GM19035 (cell line): ENCODE measurements around the gene NOTCH1.
"Not testable (repeated sequence)": the region's sequence is repeated elsewhere in the genome, so short reads cannot be mapped to it uniquely, and the experiment has no call there.

ENCODE experiments used
- ATAC-seq: cut with Tn5 transposase; IDR thresholded peaks from one replicate; pipeline ENCODE4 v1.9.1; 2021; ENCODE audit not compliant: unreplicated experiment

NOTCH1 gene

DNA sequence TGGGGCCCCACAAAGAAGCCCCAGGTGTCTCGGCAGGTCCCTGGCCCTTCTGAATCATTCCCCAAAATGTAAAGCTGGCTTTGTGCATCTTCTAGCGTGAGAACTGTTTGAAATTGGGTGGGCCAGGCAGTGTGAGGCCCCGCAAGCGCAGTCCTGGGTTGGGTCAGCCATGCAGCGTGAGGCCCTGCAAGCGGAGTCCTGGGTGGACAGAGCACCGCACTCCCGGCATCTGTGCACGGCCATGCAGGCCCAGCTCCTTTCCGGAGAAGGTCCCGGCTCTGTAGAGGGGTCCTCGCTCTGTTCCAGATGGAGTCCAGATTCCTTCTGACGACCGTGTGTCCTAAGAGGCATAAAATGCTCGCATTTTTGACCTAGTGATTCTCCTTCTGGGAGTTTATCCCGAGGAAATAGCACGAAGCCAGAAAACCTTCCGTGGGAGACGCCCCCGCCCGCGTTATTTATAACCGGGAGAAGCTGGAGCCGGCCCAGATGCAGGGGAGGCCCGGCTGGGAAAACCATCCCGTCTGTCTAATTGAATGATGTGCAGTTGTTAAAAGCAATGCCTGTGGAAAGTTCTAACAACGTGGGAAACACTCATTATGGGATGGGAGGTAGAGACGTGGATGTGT lies 19.4 kb upstream of the NOTCH1 start:
- ATAC-seq = no peak

DNA sequence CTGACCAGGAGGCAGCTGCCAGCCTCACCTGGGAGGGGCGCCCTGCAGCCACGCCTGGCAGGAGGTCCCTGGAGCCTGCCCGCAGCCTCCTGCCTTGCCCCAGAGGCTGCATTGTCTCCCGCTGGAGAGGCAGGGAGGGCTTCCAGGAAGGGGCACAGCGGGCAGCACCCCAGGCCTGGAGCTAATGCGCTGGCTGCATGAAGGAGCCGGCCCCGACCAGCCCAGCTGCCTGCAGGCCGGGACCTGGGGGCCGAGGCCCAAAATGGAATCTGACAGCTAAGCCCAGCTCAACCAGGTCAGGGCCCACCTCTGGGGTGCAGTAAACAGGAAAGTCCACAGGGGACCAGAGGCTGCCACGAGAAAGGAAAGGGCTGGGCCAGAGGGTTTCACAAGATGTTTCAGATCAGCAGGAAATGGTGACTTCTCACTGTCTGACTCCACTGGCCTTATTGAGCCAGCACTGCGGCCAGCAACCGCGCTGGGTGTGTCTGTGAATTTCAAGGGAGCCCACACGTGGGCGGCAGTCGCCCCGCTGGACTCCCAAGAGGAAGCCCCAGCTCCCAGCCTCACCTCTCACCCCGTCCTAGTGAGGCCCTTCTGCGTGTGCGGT lies 18.6 kb upstream of the NOTCH1 start:
- peak; percentile 71 for ATAC-seq

DNA sequence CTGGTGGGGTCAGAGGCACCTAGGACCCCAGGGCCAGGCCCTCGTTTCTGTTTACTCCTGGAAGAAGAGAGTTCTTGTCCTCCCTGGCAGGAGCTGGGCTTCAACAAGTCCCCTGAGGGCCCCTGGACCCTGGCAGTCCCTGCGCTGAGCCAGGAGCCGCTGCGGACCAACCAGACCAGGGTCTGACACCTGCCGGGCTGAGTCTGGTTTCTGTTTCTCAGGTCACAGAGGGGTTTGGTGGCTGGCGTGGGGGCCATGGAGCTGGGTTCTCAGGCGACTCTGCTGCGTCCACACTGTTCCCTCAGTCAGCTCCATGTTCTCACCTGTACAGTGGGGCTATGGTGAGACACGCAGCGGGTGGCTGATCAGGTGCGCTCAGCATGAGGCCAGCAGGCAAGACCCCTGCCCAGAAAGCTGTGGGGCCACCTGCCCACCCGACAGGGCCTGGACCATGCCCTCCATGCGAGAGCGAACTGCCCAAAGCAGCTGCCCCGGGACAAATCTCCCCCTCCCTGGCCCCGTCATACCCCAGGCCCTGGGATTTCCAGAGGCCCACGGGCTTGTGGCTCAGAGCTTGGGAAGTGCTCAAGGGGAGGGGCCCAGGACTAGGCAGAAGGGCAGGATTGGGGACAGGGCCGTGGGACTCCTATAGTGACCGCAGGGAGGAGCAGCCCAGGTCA lies 17.9 kb upstream of the NOTCH1 start:
- no peak for ATAC-seq

DNA sequence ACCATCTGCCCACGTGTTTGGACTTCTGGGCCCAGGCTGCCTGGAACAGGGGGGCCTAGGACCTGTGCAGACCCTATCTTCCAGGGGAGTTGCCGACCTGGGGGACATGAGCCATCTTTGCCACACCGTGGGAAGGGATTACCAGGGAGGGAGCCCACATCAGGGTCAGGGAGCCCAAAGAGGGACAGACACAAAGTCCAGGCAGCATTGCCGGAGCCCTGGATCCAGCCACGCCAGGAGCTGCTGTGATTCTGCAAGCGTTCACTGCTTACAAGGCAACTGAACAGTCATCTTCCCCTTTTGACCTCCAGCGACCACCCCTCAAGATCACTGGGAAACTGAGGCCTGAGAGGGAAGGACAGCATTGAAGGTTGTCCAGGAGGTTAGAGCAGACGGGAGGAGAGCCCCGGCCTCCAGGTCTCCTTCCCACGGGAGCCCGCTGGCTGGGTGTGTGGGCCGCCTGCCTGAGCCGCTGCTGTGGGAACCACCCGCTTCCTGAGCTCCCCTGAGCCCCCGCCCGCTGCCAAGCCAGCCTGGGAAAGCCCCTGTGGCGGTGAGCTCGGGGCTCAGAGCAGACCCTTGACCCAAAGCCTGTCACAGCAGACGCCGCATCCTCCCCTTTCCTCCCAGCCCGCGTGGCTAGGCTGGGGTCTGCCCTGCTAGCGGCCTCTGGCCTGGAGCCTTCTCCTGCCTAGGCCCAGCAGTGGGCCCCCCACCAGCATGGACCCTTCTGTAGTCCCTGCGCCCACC lies 17.1 kb upstream of the NOTCH1 start:
- no peak for ATAC-seq

DNA sequence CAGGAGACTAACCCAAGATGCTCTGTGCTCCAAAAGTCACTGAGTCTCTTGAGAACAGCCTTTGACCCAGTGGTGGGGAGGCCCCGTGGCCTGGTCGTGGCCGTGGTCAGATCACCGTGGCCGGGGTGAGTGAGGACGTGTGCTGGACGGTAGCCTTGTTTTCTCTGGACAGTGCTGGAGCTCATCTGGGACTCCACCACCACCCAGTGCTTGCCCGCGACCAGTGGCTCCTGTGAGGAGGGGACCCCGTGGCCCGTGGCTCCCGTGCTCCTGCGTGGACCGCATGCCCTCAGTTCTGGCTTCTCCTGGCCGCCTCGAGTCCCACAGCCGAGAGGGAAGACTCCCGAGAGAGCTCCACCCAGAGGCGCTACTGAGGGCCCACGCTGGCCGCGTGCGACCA lies 15.9 kb upstream of the NOTCH1 start:
- no peak for ATAC-seq

DNA sequence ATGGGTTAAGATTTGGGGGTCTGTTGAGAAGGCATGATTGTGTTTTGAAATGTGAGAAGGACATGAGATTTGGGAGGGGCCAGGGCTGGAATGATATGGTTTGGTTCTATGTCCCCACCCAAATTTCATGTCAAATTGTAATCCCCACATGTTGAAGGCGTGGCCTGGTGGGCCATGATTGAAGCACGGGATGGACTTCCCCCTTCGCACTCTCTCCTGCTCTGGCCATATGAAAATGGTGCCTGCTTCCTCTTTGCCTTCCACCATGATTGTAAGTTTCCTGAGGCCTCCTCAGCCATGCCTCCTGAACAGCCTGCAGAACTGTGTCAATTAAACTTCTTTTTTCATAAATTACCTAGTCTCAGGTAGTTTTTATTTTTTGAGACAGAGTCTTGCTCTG lies 14.7 kb upstream of the NOTCH1 start:
- ATAC-seq = no peak

DNA sequence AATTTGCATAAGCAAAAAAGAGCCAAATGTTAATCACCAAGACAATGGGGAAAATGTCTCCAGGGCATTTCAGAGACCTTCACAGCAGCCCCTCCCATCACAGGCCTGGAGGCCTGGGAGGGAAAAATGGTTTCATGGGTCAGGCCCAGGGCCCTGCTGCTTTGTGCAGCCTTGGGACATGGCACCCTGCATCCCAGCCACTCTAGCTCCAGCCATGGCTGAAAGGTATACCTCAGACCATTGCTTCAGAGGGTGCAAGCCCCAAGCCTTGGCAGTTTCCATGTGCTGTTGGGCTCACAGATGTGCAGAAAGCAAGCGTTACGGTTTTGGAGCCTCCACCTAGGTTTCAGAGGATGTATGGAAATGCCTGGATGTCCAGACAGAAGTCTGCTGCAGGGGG lies 13.5 kb upstream of the NOTCH1 start:
- not testable (repeated sequence) for ATAC-seq

DNA sequence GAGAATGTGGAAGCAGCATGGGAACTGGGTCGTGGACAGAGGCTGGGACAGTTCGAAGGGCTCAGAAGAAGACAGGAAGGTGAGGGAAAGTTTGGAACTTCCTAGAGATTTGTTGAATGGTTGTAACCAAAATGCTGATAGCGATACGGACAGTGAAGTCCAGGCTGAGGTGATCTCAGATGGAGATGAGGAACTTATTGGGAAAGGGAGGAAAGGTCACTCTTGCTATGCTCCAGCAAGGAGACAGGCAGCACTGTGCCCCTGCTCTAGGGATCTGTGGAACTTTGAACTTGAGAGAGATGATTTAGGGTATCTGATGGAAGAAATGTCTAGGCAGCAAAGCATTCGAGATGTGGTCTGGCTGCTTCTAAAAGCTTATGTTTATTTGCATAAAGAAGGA lies 13.0 kb upstream of the NOTCH1 start:
- not testable (repeated sequence) for ATAC-seq

DNA sequence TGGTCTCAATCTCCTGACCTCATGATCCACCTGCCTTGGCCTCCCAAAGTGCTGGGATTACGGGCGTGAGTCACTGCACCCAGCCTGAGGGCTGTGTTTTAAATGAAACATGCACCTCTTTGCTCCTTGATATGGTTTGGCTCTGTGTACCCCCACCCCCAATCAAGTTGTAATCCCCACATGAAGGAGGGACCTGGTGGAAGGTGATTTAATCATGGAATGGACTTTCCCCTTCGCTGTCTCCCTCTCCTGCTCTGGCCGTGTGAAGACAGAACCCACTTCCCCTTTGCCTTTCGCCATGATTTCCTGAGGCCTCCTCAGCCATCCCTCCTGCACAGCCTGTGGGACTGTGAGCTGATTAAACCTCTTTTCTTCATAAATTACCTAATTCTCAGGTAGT lies 12.5 kb upstream of the NOTCH1 start:
- ATAC-seq = no peak

DNA sequence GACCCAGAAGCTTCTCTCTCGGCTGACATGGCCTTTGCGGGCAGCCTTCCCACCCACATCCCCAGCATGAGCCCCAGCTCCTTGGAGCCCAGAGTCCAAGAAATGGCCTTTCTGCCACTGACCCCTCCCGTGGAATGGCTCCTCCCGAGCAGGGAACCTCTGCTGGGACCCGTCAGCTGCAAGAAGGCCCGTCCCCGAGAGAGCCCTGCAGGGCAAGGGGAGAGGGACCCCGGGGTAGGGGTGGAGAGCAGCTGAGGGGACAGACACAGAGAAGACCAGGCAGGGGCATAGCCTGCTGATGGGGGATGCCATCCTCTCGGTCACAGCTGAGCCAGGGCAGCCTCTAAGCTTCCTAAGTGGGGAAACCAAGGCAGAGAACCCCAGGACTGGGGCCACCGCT lies 11.2 kb upstream of the NOTCH1 start:
- no peak for ATAC-seq

DNA sequence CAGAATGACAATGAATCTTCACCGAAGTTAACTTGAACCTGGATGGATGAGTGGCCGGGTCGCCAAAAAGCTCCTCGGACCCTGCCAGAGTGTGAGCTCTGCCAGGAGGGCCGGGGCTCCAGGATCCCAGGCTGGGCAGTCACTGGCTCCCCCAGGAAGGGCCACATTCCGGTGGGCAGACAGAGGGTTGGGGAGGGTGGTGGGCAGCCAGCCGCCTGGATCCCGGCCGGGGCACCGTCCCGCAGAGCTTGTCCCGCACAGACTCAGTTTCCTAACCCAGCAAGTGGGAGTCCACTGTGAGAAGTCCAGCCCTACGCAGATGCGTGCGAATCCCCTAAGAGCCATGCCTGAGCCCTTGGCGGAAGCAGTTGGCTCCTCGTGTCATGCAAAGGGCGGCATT lies 10.3 kb upstream of the NOTCH1 start:
- no peak for ATAC-seq

DNA sequence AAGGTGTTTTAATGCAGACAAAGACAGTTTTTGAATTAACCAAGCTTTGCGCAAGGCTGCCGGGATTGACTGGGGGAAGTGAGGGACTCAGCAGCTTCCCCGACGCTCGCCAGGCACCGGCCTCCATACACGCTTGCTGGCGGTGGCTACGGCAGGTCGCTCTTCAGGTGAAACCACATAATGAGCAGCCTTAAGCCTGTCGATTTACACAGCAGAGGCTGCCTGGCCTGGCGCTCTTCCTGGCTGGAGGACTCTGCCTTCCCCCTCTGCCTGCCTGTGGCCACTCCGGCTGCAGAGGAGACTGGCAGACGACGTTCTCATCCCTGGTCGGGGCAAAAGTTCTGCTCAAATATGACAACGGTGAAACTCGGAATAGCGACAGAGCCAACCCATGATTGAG lies 9.0 kb upstream of the NOTCH1 start:
- ATAC-seq = no peak

DNA sequence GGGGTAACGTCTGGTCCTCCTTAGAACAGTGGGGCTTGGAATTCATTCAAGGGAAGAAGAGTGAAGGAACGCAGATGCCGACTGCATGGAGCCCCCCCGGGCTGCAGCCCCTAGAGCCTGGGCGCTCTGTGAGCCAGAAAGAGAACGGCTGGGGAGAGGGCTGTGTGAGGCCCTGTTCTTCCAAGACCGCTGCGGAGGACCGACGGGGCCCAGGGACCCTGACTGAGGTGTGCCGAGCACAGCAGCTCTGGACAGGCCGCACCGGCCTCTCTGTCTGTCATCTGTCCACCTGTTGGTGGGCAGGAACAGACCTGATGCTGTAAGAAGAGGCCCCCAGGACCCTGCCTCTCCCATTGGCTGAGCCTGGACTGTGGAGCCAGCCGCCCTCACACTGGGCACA lies 7.7 kb upstream of the NOTCH1 start:
- no peak for ATAC-seq

DNA sequence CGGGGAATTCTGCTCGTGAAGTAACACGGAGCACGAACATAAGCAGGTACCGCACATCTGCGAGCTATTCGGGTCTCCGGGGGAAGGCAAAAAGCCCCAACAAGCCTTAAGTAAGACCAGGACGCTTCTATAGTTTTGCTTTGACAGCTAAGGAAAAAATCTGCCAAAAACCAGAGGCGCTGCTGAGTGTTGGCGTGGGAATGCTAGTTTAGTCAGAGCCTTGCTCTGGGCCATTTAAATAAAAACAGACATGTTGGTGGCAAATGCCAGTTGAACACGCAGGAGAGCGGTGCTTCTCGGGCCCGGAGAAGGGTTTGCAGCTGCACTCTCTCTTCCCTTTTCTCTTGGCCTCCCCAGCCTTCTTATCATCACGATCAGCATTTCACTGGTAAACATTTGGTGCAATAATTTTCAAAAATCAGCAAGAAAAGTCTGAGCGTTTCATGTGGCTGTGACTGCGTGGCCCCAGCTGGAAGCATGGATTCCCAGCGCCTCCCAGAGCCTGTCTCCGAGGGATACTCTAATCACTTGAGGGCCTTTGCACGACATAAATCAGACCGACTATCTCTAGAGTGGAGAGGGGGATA lies 6.4 kb upstream of the NOTCH1 start:
- no peak for ATAC-seq

DNA sequence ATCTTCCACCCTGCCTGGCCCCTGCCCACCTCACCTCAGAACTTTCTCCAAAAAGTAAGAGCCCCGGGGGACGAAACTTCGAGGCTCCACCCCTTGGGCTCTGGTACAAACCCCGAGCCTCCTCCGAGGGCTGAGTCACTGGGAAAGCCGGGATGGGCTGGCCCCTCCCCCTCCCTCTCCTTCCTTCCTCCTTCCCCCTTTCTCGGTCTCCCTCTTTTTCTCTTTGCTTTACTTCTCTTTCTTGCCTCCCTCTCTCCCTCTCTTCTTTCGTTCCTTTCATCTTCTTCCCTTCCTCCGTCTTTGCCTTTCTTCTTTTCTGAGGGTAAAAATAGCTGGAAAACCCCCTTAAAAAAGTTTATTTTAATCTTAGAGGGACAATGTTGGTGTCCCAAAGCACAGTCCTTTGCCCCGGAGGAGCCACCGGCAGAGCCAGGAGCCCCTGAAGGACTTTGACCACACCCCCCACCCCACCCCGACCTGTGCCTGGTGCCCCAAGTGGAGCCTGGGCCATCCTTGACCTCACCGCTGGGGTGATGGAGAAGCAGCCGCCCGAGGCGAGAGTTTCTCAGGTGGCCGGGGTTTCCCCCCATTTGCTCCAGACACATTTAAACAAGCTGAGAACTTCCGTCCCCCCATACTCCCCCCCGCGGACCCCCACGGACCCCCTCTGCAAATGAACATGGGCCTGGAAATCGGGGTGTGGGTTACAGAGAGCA lies 5.7 kb upstream of the NOTCH1 start:
- no peak for ATAC-seq

DNA sequence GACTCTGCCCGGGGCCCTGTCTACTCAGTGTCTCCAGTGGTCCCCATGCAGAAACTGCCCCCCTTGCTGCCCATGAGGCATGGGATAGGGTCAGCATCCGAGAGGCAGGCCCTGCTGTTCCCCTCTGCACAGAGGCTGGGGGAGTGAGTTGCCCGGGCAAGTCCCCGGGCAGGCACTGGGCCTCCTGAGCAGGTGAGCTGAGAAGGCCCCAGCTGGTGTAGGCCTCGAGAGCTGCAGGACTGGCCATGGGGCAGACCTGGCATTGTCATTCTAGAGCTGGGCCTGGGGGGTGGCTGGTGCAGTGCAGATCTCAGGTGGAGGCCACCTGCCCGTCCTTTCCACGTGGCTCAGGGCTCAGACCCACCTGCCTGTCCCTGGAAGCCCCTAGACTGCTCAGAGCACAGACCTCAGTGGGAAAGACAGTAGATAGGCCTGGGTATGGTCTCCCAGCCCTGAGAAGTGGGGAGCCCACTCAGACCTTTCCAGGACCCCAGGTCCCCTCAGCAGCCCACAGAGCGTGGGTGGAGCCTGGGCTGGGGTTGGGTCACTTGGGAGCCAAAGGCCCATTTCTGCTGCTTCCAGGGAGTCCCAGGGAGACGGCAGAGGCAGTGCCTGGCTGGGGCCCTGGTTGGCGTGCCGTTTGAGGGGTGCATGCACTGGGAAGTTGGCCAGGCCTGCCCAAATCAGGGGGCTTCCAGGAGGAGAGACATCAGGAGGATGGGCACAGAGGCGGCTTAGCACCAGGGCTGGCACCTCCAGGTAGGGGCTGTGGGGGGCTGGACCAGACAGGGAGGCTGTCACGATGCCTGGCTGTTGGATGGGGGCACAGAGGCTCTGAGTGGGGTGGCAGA lies 4.8 kb upstream of the NOTCH1 start:
- no peak for ATAC-seq

DNA sequence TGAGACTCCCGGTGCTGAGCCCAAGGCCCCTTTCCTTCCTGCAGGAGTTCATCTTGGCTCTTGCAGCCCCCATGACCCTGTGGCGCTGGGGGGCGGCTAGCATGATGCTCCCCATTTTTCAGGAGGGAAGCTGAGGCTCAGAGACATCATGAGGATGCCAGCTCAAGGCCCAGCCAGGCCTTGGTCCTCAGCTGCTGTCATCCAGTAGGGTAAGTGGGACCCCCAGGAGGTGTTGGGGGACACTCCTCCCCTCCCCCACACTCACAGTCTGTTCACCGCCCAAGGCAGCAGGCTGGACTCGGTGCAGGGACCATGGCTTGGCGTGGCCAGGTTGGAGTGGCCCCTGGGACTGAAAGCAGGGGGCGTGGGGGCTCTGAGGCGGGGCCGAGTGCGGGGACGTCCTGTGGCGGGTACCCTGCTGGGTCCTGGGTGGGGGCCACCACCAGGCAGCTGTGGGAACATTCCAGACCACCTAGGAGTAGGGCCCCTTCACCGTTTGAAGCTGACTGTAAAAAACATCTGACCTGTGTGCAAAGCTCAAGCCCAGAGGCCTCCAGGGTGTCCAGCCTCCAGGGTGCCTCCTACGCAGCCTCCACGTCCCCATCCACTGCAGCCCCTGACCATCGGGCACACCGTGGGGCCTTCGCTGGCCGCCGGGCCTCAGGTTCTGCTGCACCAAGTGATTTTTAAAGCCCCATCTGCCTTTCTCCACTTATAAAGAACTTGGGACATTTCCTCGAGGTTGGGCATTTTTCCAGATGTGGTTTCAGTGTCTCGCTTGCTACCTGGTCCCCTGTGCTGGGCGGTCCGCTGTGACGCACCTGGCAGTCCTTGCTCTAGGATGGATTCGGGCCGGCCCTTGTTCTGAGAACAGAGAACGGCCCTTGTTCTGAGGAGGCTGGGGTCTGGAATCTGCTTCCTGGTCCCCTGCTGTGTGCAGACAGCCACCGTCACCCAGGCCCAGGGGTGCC lies 3.4 kb upstream of the NOTCH1 start:
- no peak for ATAC-seq

DNA sequence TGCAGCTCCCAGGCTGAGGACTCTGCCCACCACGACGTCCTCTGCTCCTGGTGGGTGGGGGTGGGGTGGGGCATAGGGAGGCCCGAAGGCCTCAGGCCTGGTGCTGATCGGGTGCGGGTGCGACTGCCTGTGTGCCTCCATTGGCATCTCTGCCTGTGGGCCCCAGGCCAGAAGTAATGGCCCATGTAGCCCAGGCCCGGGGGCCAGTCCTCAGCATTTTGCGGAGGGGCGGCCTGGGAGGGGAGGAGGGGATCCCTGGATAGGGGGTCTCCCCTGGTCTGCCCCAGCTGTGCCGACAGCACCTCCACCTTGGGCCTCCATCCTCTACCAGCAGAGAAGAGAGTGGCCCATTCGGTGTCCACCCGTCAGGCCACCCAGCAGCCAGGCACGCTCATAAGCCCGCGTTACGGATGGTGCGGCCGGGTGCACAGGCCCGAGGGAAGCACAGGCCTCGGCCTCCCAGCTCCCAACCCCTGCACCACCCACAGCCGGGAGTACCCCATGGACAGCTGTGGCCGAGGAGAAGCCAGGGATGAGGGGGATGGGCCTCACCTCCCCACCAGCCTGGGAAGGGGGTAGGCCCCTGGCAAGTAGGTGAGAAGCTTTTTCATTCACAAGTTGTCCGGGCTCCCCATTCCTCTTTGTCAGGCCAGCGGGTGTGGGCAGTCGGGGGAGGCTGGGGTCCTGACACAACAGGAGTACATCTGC lies 1.8 kb upstream of the NOTCH1 start:
- ATAC-seq = no peak
